Upper lobe of left lung (tissue), 6 donors: ENCODE data around the gene GIMAP4. TPM values are rescaled to one million over a fixed set of nuclear protein-coding genes. Genes with fewer than 3 reads are reported as not detected.
"Not testable (repeated sequence)": the region's sequence is repeated elsewhere in the genome, so short reads cannot be mapped to it uniquely, and the experiment has no call there.

Experiments used
- ATAC-seq, 2 donors: fragments of 200-7000 bp; cut with Tn5 transposase; one replicate each; pipeline ENCODE4 v1.9.1; 2022; ENCODE audit warnings: mild to moderate bottlenecking in 2 of 2, moderate library complexity in 2 of 2; ENCODE audit not compliant: low FRiP score in 2 of 2
- DNase-seq, 2 donors: peaks; one replicate each; pipeline ENCODE4 v3.0.0-alpha.2; 2019 to 2020
- H3K27ac ChIP-seq, 4 donors: fragments of 200-600 bp; sonication (generic); one replicate each; pipeline ENCODE4 v1.5.1; 2016 to 2019
- H3K27me3 ChIP-seq, 4 donors: fragments of 200-600 bp; sonication (generic); one replicate each; pipeline ENCODE4 v1.5.1; 2017 to 2019
- H3K36me3 ChIP-seq, 4 donors: fragments of 200-600 bp; sonication (generic); one replicate each; pipeline ENCODE4 v1.5.1; 2016 to 2019
- H3K4me1 ChIP-seq, 4 donors: fragments of 200-600 bp; sonication (generic); one replicate each; pipeline ENCODE4 v1.5.1; 2018 to 2019
- H3K4me3 ChIP-seq, 4 donors: fragments of 200-600 bp; sonication (generic); one replicate each; pipeline ENCODE4 v1.5.1; 2017 to 2019; ENCODE audit warnings: mild to moderate bottlenecking in 2 of 4, moderate library complexity in 1 of 4
- H3K9me3 ChIP-seq, 4 donors: fragments of 200-600 bp; sonication (generic); one replicate each; pipeline ENCODE4 v1.5.1; 2018 to 2019
- EP300 ChIP-seq, 4 donors: sonication (generic); formaldehyde crosslinking; IDR thresholded peaks; one replicate each; pipeline ENCODE4 v1.5.1; 2017; ENCODE audit warnings: antibody characterized with exemption in 4 of 4, control low read depth in 2 of 4
- POLR2A ChIP-seq, 4 donors: fragments of 450-650 bp; IDR thresholded peaks; one replicate each; pipeline ENCODE4 v1.5.1; 2016 to 2017; ENCODE audit warnings: antibody characterized with exemption in 4 of 4, mild to moderate bottlenecking in 2 of 4
- POLR2AphosphoS5 ChIP-seq, 2 donors: sonication (generic); formaldehyde crosslinking; IDR thresholded peaks; one replicate each; pipeline ENCODE4 v1.5.1; 2017; ENCODE audit warnings: antibody characterized with exemption in 2 of 2
- WGBS, 2 donors: methylation state at CpG; one replicate each; pipeline ENCODE4 v1.1.5; 2017 to 2018; 5-methylcytosine and 5-hydroxymethylcytosine counted together
- total RNA-seq, 6 donors: library from RNA; depleted of rRNA in 4 of 6; stranded (reverse); fragments of >200 nt in 4 of 6; gene quantifications; one replicate each; pipeline versions ENCODE4 v1.1.0 to v1.2.1, GENCODE V29; 2016 to 2021
- TF ChIP-seq, protein P1 (sequence below), 6 experiments: fragments of 450-650 bp in 4 of 6; fragments of 200-600 bp in 2 of 6; sonication (generic) in 2 of 6; IDR thresholded peaks; one replicate each; pipeline ENCODE4 v1.5.1; 2016 to 2019; ENCODE audit warnings: antibody characterized with exemption in 6 of 6
- donor health status: DM: no; HTN: no; CAD: no; lungs with moderate emphysema.
- donor health status: DM: no; HTN: yes; CAD: no; lungs with severe emphysema.

The GIMAP4 gene
- total RNA-seq, 6 donors from 2014 or later, result 34.0 to 78.9 (median 43.0) TPM

DNA sequence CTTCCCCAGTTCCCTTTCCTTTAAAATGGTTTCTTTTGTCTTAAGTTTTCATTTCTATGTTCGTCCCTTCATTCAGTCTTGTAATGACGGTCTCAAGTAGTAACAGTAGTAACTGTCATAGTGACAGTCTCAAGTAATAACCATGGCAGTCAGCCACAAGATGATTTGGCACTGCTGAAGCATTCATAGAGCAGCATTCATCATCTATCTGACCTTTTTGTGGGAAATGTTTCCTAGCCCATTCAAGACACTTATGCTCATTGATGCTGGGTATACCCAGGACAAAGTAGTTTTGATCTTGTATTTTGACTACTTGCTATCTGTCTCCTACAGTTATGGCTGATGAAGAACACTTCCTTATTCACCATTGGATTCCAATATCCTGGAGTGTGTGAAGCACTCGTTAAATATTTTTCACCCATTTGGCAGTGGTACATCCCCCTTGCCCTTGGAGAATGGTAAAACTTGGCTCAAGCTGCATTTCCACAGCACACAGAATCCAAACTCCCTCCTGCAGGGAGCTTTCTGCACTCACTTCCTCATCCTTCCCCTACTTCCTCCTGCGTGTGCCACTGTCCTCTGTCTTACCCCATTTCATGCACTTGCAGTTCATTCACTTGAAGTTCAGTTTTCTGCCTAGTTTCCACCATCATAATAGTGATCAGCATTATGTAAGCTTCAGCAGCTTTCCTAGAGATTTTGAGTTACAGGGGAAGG is 19.0 kb downstream of the GIMAP4 start:
- DNase-seq (no peak), ATAC-seq (peak; percentile 77 to 86)
- no peak overlapping the region for H3K4me3 ChIP-seq
- TF ChIP-seq, protein P1, sequence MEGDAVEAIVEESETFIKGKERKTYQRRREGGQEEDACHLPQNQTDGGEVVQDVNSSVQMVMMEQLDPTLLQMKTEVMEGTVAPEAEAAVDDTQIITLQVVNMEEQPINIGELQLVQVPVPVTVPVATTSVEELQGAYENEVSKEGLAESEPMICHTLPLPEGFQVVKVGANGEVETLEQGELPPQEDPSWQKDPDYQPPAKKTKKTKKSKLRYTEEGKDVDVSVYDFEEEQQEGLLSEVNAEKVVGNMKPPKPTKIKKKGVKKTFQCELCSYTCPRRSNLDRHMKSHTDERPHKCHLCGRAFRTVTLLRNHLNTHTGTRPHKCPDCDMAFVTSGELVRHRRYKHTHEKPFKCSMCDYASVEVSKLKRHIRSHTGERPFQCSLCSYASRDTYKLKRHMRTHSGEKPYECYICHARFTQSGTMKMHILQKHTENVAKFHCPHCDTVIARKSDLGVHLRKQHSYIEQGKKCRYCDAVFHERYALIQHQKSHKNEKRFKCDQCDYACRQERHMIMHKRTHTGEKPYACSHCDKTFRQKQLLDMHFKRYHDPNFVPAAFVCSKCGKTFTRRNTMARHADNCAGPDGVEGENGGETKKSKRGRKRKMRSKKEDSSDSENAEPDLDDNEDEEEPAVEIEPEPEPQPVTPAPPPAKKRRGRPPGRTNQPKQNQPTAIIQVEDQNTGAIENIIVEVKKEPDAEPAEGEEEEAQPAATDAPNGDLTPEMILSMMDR (IDR thresholded peaks at IDR 0.05), result no peak
- TF ChIP-seq POLR2AphosphoS5 (IDR thresholded peaks at IDR 0.05), result no peak
- no peak for TF ChIP-seq EP300 (IDR thresholded peaks at IDR 0.05)
- TF ChIP-seq POLR2A (IDR thresholded peaks at IDR 0.05), result no peak
- peak overlapping the region; percentile 70 to 85 (median 77) for H3K27ac ChIP-seq
- H3K36me3 ChIP-seq, result no peaks in the 10 kb centered on the region
- no peaks in the 10 kb centered on the region for H3K27me3 ChIP-seq
- peaks cover 14 to 28% (median 19%) of the 10 kb centered on the region in 4 donors for H3K4me1 ChIP-seq
- 40 to 44% methylated on average over 4 of the region's 4 CpGs for WGBS, 2 donors
- peaks cover 0 to 2% (median 0%) of the 10 kb centered on the region in 4 donors for H3K9me3 ChIP-seq

DNA sequence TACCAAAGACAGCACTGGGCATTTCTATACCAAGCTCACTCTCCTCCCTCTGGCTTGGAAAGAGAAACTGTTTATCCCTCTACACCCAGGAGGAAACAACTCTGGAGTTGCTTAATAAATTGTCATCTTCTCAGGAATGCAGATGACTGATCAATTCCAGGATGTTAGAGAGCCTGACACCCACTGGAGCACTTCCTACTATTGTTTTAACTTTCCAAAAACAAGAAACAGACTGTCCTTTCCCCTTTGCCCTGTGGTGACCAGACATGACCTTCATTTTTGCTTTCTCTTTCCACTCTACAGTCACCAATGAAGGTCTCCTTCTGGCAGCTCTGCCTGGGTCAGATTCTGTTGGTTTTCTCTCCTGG is 19.6 kb downstream of the GIMAP4 start:
- ATAC-seq (peak; percentile 76 to 89), DNase-seq (no peak)
- Histone ChIP-seq H3K27ac (peak overlapping the region; percentile 70 to 85 (median 77)), H3K4me1 (peaks cover 14 to 28% (median 19%) of the 10 kb centered on the region in 4 donors), H3K9me3 (no peaks in the 10 kb centered on the region), H3K4me3 (no peak overlapping the region), H3K36me3 (no peaks in the 10 kb centered on the region), H3K27me3 (no peaks in the 10 kb centered on the region)
- TF ChIP-seq POLR2AphosphoS5 (IDR thresholded peaks at IDR 0.05) (peak; percentile 74 to 83), EP300 (IDR thresholded peaks at IDR 0.05) (peak; percentile 75 to 99 (median 94)), POLR2A (IDR thresholded peaks at IDR 0.05) (peak in 1 of 4 donors; percentile 30)
- TF ChIP-seq, protein P1 (IDR thresholded peaks at IDR 0.05), result no peak

DNA sequence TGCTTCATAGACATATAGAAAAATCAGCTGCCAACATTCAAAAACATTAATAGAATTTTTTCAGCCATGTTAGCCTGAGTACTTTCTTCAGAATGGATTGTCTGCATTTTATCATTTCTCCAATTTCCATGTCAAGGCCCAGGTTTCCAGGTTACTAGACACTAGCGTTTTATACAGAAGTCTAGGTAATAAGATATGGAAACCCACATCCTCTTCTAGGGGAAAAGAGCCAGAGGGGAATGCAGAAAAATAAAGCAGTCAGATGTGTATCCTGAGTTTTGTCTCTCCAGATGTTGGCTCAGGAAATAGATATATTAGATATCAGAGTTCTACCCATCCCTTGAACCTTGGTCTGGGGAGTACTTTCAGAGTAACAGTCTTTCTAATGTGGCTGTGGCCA is 20.4 kb downstream of the GIMAP4 start:
- TF ChIP-seq POLR2AphosphoS5 (IDR thresholded peaks at IDR 0.05) (no peak), EP300 (IDR thresholded peaks at IDR 0.05) (no peak)
- TF ChIP-seq, protein P1 (IDR thresholded peaks at IDR 0.05), result no peak
- WGBS, 2 donors, result 48 to 52% methylated on average over 1 of the region's 1 CpG
- no peaks in the 10 kb centered on the region for H3K27me3 ChIP-seq
- no peaks in the 10 kb centered on the region for H3K36me3 ChIP-seq
- no peak for ATAC-seq
- H3K4me1 ChIP-seq, result peaks cover 14 to 28% (median 19%) of the 10 kb centered on the region in 4 donors
- H3K27ac ChIP-seq, result peak overlapping the region; percentile 70 to 85 (median 77)
- H3K9me3 ChIP-seq, result peaks cover 0 to 2% (median 0%) of the 10 kb centered on the region in 4 donors
- DNase-seq, result no peak
- no peak overlapping the region for H3K4me3 ChIP-seq

DNA sequence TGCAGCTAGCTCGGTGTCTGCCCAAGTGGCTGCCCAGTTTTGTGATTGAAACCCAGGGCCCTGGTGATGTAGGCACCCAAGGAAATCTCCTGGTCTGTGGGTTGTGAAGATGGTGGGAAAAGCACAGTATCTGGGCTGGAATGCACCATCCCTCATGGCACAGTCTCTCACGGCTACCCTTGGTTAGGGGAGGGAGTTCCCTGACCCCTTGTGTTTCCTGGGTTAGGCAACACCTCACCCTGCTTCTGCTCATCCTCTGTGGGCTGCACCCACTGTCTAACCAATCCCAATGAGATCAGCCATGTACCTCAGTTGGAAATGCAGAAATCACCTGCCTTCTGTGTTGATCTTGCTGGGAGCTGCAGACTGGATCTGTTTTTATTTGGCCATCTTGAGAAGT is 27.6 kb downstream of the GIMAP4 start:
- peak overlapping the region in 2 of 4 donors; percentile 43 to 71 for H3K27ac ChIP-seq
- H3K4me1 ChIP-seq, result peaks cover 0 to 3% (median 0%) of the 10 kb centered on the region in 4 donors
- DNase-seq, result no peak
- peaks cover 0 to 20% (median 9%) of the 10 kb centered on the region in 4 donors for H3K9me3 ChIP-seq
- 77 to 100% methylated on average over 1 to 2 of the region's 2 CpGs for WGBS, 2 donors
- H3K36me3 ChIP-seq, result no peaks in the 10 kb centered on the region
- no peak for ATAC-seq
- H3K4me3 ChIP-seq, result no peak overlapping the region
- TF ChIP-seq EP300 (IDR thresholded peaks at IDR 0.05), result no peak
- TF ChIP-seq, protein P1 (IDR thresholded peaks at IDR 0.05), result no peak
- TF ChIP-seq POLR2A (IDR thresholded peaks at IDR 0.05), result no peak
- no peak for TF ChIP-seq POLR2AphosphoS5 (IDR thresholded peaks at IDR 0.05)
- H3K27me3 ChIP-seq, result no peaks in the 10 kb centered on the region

DNA sequence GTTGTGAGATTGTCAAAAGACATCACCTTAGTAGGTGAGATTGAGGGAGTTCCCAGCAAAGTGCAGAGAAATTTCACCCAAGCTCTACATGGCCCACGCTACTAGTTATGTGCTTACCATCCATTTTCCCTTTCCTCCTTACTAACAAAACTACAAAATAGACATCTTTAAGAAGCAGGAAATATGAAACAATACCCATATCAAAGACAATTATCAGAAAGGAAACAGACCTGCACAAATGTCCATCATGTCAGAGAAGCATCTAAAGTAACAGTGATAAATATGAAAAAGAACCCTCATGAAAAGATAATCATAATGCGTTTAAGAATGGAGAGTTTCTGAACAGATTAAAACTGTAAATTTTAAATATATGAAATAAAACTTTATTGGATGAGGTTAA is 28.2 kb downstream of the GIMAP4 start:
- Histone ChIP-seq H3K4me3 (no peak overlapping the region), H3K27ac (peak overlapping the region in 2 of 4 donors; percentile 70 to 71), H3K9me3 (peaks cover 0 to 20% (median 9%) of the 10 kb centered on the region in 4 donors), H3K36me3 (no peaks in the 10 kb centered on the region), H3K4me1 (peaks cover 0 to 3% (median 0%) of the 10 kb centered on the region in 4 donors), H3K27me3 (no peaks in the 10 kb centered on the region)
- no peak for DNase-seq
- ATAC-seq, result no peak
- 66 to 75% methylated on average over 2 of the region's 2 CpGs for WGBS, 2 donors
- TF ChIP-seq POLR2A (IDR thresholded peaks at IDR 0.05) (no peak), EP300 (IDR thresholded peaks at IDR 0.05) (no peak), POLR2AphosphoS5 (IDR thresholded peaks at IDR 0.05) (no peak)
- TF ChIP-seq, protein P1 (IDR thresholded peaks at IDR 0.05), result no peak

DNA sequence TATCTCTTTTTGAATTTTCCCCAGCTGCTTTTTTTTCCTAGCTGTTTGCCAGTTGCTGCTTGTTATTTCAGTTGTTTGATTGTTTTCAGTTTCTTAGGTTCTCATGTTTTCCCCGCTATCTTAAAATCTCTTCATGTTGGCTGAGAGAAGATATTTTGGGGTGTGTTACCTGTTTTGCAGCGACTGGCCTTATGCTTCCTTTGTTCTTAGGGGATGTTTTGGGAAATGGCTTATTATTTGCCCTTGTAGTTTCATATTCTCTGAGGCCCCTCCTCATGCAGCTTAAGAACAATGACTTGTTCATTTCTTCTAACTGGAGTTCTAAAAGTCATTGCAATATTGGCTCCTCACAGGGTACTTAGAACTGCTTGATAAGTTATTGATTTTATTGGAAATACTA is 36.4 kb downstream of the GIMAP4 start:
- not testable (repeated sequence) for H3K4me3 ChIP-seq, H3K4me1 ChIP-seq, H3K36me3 ChIP-seq, H3K27me3 ChIP-seq, ATAC-seq, DNase-seq, H3K9me3 ChIP-seq
- 59 to 61% methylated on average over 2 of the region's 2 CpGs for WGBS, 2 donors
- peak overlapping the region in 1 of 4 donors; percentile 34 for H3K27ac ChIP-seq
